BJ (cell line): ENCODE measurements around the gene TYSND1. TPM values are rescaled to one million over a fixed set of nuclear protein-coding genes. Genes with fewer than 3 reads are reported as not detected.

Source experiments
- CTCF ChIA-PET: fragments of 350-600 bp; formaldehyde crosslinking; extraction: SDS; loops from one replicate; lab custom pipeline; 2021; ENCODE audit warnings: antibody characterized with exemption, inconsistent platforms; lab: Yijun Ruan, JAX
- POLR2A ChIA-PET: fragments of 300-600 bp; sonication (Branson Sonifier 250); formaldehyde crosslinking; extraction: SDS; loops from one replicate; lab custom pipeline; 2021; ENCODE audit warnings: antibody characterized with exemption; lab: Charles Lee
- DNase-seq: peaks from one replicate; pipeline ENCODE4 v3.0.0-alpha.2; 2011; ENCODE audit warnings: low read depth
- H3K27me3 ChIP-seq: 2 replicates; pipeline ENCODE4 v1.6.0; 2011; ENCODE audit warnings: low read length; ENCODE audit not compliant: control insufficient read depth, insufficient read depth
- H3K36me3 ChIP-seq: 2 replicates; pipeline ENCODE4 v1.5.1; 2011; ENCODE audit warnings: low read length; ENCODE audit not compliant: control insufficient read depth, insufficient read depth
- H3K4me3 ChIP-seq: 2 replicates; pipeline ENCODE4 v1.5.1; 2011; ENCODE audit warnings: low read depth, mild to moderate bottlenecking, control low read depth, low read length
- polyA plus RNA-seq: library from polyadenylated mRNA; depleted of rRNA; stranded (reverse); fragments of >200 nt; gene quantifications from 2 replicates; pipeline ENCODE4 v1.2.3, GENCODE V29; 2011; rRNA removed
- TF ChIP-seq, protein P1 (sequence below): IDR thresholded peaks from 2 replicates; pipeline ENCODE4 v1.5.1; 2011; ENCODE audit warnings: low read depth, mild to moderate bottlenecking, control low read depth, inconsistent platforms, low read length, moderate library complexity; ENCODE audit not compliant: insufficient read depth

TYSND1 gene
- polyA plus RNA-seq, 1 experiment: 5.3 TPM

DNA sequence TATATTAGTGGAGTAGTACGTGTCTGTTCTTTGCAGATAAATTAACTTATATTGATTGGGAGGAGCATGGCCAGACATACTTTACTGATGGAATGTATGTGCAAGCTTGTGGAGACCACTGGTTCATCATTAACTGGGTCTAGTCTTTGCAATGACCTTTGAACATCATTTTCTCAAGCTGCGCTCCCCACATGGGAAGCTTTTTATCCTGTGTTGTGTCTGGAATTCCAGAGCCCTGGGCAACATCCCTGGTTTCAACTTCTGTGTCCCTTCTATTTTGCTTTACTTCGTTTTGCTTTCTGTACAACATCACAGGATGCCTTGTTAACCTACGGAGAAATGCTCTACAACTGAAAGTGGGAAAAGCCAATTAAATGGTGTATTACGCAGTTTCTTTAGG lies 55.5 kb downstream of the TYSND1 start:
- no peak for DNase-seq
- POLR2A ChIA-PET: no interaction called here
- CTCF ChIA-PET: interaction anchor here (1.8 kb wide), 1 partner anchor 25 kb away, joined by 5 read pairs; no protein-coding TSS in a partner anchor
- TF ChIP-seq, protein P1, sequence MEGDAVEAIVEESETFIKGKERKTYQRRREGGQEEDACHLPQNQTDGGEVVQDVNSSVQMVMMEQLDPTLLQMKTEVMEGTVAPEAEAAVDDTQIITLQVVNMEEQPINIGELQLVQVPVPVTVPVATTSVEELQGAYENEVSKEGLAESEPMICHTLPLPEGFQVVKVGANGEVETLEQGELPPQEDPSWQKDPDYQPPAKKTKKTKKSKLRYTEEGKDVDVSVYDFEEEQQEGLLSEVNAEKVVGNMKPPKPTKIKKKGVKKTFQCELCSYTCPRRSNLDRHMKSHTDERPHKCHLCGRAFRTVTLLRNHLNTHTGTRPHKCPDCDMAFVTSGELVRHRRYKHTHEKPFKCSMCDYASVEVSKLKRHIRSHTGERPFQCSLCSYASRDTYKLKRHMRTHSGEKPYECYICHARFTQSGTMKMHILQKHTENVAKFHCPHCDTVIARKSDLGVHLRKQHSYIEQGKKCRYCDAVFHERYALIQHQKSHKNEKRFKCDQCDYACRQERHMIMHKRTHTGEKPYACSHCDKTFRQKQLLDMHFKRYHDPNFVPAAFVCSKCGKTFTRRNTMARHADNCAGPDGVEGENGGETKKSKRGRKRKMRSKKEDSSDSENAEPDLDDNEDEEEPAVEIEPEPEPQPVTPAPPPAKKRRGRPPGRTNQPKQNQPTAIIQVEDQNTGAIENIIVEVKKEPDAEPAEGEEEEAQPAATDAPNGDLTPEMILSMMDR: no peak
- no peaks in the 10 kb centered on the region for H3K27me3 ChIP-seq
- H3K36me3 ChIP-seq: no peaks in the 10 kb centered on the region
- no peak overlapping the region for H3K4me3 ChIP-seq

DNA sequence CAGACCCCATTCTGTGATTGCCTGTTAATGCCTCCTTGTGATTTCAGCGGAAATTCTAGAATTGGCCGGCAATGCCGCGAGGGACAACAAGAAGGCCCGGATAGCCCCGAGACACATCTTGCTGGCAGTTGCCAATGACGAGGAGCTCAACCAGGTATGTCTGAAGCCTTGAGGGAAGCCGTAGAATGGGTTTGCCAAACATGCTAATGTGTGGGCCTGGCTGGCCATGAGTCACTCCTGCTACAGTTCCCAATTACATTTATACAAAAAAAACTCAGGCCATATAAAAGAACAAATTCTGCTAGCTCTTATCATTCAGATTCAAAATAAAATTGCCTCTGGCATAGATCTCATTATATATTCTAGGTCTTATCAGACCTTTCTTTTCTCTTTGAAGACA lies 56.5 kb downstream of the TYSND1 start:
- Histone ChIP-seq H3K4me3 (no peak overlapping the region), H3K27me3 (no peaks in the 10 kb centered on the region), H3K36me3 (no peaks in the 10 kb centered on the region)
- POLR2A ChIA-PET: no interaction called here
- TF ChIP-seq, protein P1: no peak
- CTCF ChIA-PET: interaction anchor here (0.5 to 1.8 kb wide), 4 partner anchors 19 to 131 kb away, joined by 3 to 5 read pairs (median 3); no protein-coding TSS in a partner anchor
- DNase-seq: no peak

DNA sequence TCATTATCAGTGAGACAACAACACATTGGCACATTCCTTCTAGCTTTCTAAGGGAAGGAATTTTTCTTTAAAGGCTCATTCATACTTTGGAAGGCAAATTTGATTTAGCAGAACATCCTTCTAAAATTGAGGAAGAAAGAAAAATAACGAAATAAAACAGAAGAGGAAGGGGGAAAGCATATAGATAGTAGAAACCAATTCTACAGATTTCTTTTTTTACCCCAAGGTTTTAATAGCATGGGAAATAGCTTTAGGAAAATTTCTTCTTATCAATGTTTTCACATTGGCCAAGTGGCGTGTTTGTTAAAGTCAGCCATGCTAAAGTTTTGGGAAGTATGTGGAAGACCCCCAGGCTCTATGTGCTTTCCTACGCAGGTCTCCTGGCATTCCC lies 58.2 kb downstream of the TYSND1 start:
- TF ChIP-seq, protein P1: no peak
- H3K36me3 ChIP-seq: no peaks in the 10 kb centered on the region
- CTCF ChIA-PET: no interaction called here
- POLR2A ChIA-PET: no interaction called here
- no peak for DNase-seq
- no peaks in the 10 kb centered on the region for H3K27me3 ChIP-seq
- H3K4me3 ChIP-seq: no peak overlapping the region

Other genes starting within 250 kb of the TYSND1 start
- gene MACROH2A2, start 93.9 kb downstream of the TYSND1 start, polyA plus RNA-seq: 2.7 TPM in 2 replicates
- 13.9 and 18.4 TPM in 2 replicates for gene AIFM2, start 13.9 kb downstream of the TYSND1 start, polyA plus RNA-seq
- gene SAR1A, start 23.8 kb upstream of the TYSND1 start, polyA plus RNA-seq: 55.0 and 128 TPM in 2 replicates
- gene PPA1, start 86.7 kb upstream of the TYSND1 start, polyA plus RNA-seq: 49.8 and 110 TPM in 2 replicates
- not detected in 2 replicates for gene NPFFR1, start 137.3 kb upstream of the TYSND1 start, polyA plus RNA-seq
- gene LRRC20, start 235.9 kb upstream of the TYSND1 start, polyA plus RNA-seq: 2.9 and 6.7 TPM in 2 replicates